Common myeloid progenitor, CD34-positive (primary cell): Measurements from ENCODE around the gene GSG1.
"Not testable (repeated sequence)": the region's sequence is repeated elsewhere in the genome, so short reads cannot be mapped to it uniquely, and the experiment has no call there.

Experiments
- CTCF ChIA-PET: fragments of 350-600 bp; sonication (Branson Sonifier 250); formaldehyde crosslinking; loops from one replicate; lab custom pipeline; 2021; ENCODE audit warnings: antibody characterized with exemption; lab: Charles Lee
- POLR2A ChIA-PET: fragments of 350-600 bp; sonication (Branson Sonifier 250); formaldehyde crosslinking; loops from one replicate; lab custom pipeline; 2021; ENCODE audit warnings: antibody characterized with exemption; lab: Charles Lee
- DNase-seq, 3 donors: peaks; one replicate each; pipeline versions ENCODE4 v3.0.0 to v3.0.0-alpha.2; 2013
- H3K27ac ChIP-seq, 2 experiments: 1 replicate in 1 of 2; 2 replicates in 1 of 2; pipeline ENCODE4 v1.7.0; 2013; ENCODE audit warnings: inconsistent platforms in 2 of 2, low read length in 2 of 2, mild to moderate bottlenecking in 2 of 2, low read depth in 1 of 2, moderate library complexity in 1 of 2; ENCODE audit not compliant: severe bottlenecking in 2 of 2, insufficient read depth in 1 of 2, poor library complexity in 1 of 2
- H3K27me3 ChIP-seq, 5 experiments: replicated peaks in 2 of 5; 1 replicate in 3 of 5; 2 replicates in 2 of 5; pipeline versions ENCODE4 v1.6.1 to v1.7.0; 2013; ENCODE audit warnings: low read length in 4 of 5, mild to moderate bottlenecking in 2 of 5, moderate library complexity in 2 of 5, inconsistent platforms in 1 of 5; ENCODE audit not compliant: insufficient read depth in 5 of 5, control insufficient read depth in 4 of 5
- H3K36me3 ChIP-seq, 4 experiments: 1 replicate in 2 of 4; 2 replicates in 2 of 4; pipeline versions ENCODE4 v1.6.1 to v1.7.0; 2013; ENCODE audit warnings: low read length in 3 of 4, control low read depth in 1 of 4, mild to moderate bottlenecking in 1 of 4; ENCODE audit not compliant: control insufficient read depth in 4 of 4, insufficient read depth in 4 of 4
- H3K4me1 ChIP-seq, 4 experiments: 1 replicate in 3 of 4; 2 replicates in 1 of 4; pipeline versions ENCODE4 v1.6.1 to v1.7.1; 2013; ENCODE audit warnings: low read length in 3 of 4, mild to moderate bottlenecking in 3 of 4, control low read depth in 1 of 4, inconsistent platforms in 1 of 4, moderate library complexity in 1 of 4; ENCODE audit not compliant: control insufficient read depth in 4 of 4, insufficient read depth in 4 of 4; ENCODE audit errors: control extremely low read depth in 1 of 4
- H3K4me3 ChIP-seq, 7 experiments: 1 replicate in 4 of 7; 2 replicates in 3 of 7; pipeline versions ENCODE4 v1.5.1 to v1.7.0; 2013; ENCODE audit warnings: mild to moderate bottlenecking in 7 of 7, low read length in 6 of 7, moderate library complexity in 6 of 7, inconsistent platforms in 2 of 7, low read depth in 2 of 7, control low read depth in 1 of 7; ENCODE audit not compliant: insufficient read depth in 4 of 7, control insufficient read depth in 1 of 7; ENCODE audit errors: extremely low read depth in 1 of 7
- H3K9me3 ChIP-seq, 5 experiments: 1 replicate in 4 of 5; 2 replicates in 1 of 5; pipeline versions ENCODE4 v1.6.1 to v1.7.1; 2013; ENCODE audit warnings: low read length in 4 of 5, mild to moderate bottlenecking in 2 of 5, inconsistent platforms in 1 of 5, low read depth in 1 of 5, moderate library complexity in 1 of 5; ENCODE audit not compliant: control insufficient read depth in 4 of 5, insufficient read depth in 2 of 5; ENCODE audit errors: control extremely low read depth in 1 of 5
- WGBS: methylation state at CpG from one replicate; pipeline ENCODE4 v1.1.5; 2013; ENCODE audit not compliant: insufficient coverage; 5-methylcytosine and 5-hydroxymethylcytosine counted together

Gene GSG1

GRCh38 chr12:13042666-13043230 lies 60.7 kb downstream of the GSG1 start:
- H3K4me3 ChIP-seq = no peak overlapping the region
- H3K36me3 ChIP-seq = no peaks in the 10 kb centered on the region
- peaks cover 2 to 12% (median 6%) of the 10 kb centered on the region in 4 experiments for H3K4me1 ChIP-seq
- DNase-seq = no peak
- H3K27me3 ChIP-seq = no peaks in the 10 kb centered on the region
- WGBS = 100% methylated on average over 3 of the region's 4 CpGs
- POLR2A ChIA-PET = interaction anchor here (1.0 kb wide), 1 partner anchor 14 kb away, joined by 3 read pairs; no protein-coding TSS in a partner anchor
- H3K9me3 ChIP-seq = no peaks in the 10 kb centered on the region
- CTCF ChIA-PET = interaction anchor here (0.7 to 3.3 kb wide), 3 partner anchors 16 to 169 kb away, joined by 3 to 13 read pairs (median 3); no protein-coding TSS in a partner anchor
- H3K27ac ChIP-seq = no peak overlapping the region

- H3K27me3 ChIP-seq = no peaks in the 10 kb centered on the region
- ChIA-PET CTCF (interaction anchor here (1.1 kb wide), 1 partner anchor 10 kb away, joined by 4 read pairs; no protein-coding TSS in a partner anchor), POLR2A (no interaction called here)
- H3K27ac ChIP-seq = no peak overlapping the region
- WGBS = no CpG with 5 or more reads among the region's 2 CpGs
- H3K4me1 ChIP-seq = peaks cover 2 to 12% (median 6%) of the 10 kb centered on the region in 4 experiments
- no peak for DNase-seq
- no peak overlapping the region for H3K4me3 ChIP-seq
- no peaks in the 10 kb centered on the region for H3K36me3 ChIP-seq
- H3K9me3 ChIP-seq = no peaks in the 10 kb centered on the region
Measured at GRCh38 chr12:13041224-13041623, 62.2 kb downstream of the GSG1 start.

GRCh38 chr12:13039328-13039956 lies 64.0 kb downstream of the GSG1 start:
- CTCF ChIA-PET = interaction anchor here (0.9 kb wide), 1 partner anchor 15 kb away, joined by 3 read pairs; no protein-coding TSS in a partner anchor
- POLR2A ChIA-PET = no interaction called here
- no peaks in the 10 kb centered on the region for H3K36me3 ChIP-seq
- H3K4me3 ChIP-seq = no peak overlapping the region
- no peaks in the 10 kb centered on the region for H3K9me3 ChIP-seq
- no peak overlapping the region for H3K27ac ChIP-seq
- DNase-seq = no peak
- 44% methylated on average over 3 of the region's 5 CpGs for WGBS
- no peaks in the 10 kb centered on the region for H3K27me3 ChIP-seq
- H3K4me1 ChIP-seq = peaks cover 0 to 3% (median 3%) of the 10 kb centered on the region in 4 experiments

GRCh38 chr12:13038491-13039161 lies 64.8 kb downstream of the GSG1 start:
- H3K27ac ChIP-seq = no peak overlapping the region
- H3K9me3 ChIP-seq = no peaks in the 10 kb centered on the region
- no peaks in the 10 kb centered on the region for H3K4me1 ChIP-seq
- POLR2A ChIA-PET = no interaction called here
- H3K27me3 ChIP-seq = no peaks in the 10 kb centered on the region
- 100% methylated on average over 4 of the region's 4 CpGs for WGBS
- CTCF ChIA-PET = interaction anchor here (0.9 to 1.5 kb wide), 3 partner anchors 11 to 172 kb away, joined by 3 to 5 read pairs (median 4); no protein-coding TSS in a partner anchor
- H3K36me3 ChIP-seq = no peaks in the 10 kb centered on the region
- H3K4me3 ChIP-seq = no peak overlapping the region
- DNase-seq = no peak

GRCh38 chr12:13036881-13037280 lies 66.6 kb downstream of the GSG1 start:
- H3K27ac ChIP-seq = no peak overlapping the region
- H3K9me3 ChIP-seq = no peaks in the 10 kb centered on the region
- DNase-seq = no peak
- H3K27me3 ChIP-seq = no peaks in the 10 kb centered on the region
- H3K36me3 ChIP-seq = no peaks in the 10 kb centered on the region
- WGBS = 100% methylated on average over 2 of the region's 3 CpGs
- no peaks in the 10 kb centered on the region for H3K4me1 ChIP-seq
- H3K4me3 ChIP-seq = no peak overlapping the region
- ChIA-PET CTCF (no interaction called here), POLR2A (no interaction called here)

GRCh38 chr12:13035335-13035734 lies 68.1 kb downstream of the GSG1 start:
- 94% methylated on average over 5 of the region's 5 CpGs for WGBS
- H3K4me1 ChIP-seq, H3K27me3 ChIP-seq, H3K4me3 ChIP-seq, POLR2A ChIA-PET, H3K9me3 ChIP-seq, H3K36me3 ChIP-seq, H3K27ac ChIP-seq, DNase-seq: not testable (repeated sequence)
- CTCF ChIA-PET = interaction anchor here (0.6 kb wide), 1 partner anchor 285 kb away, joined by 3 read pairs; no protein-coding TSS in a partner anchor
